H1 (cell line): ENCODE data around the gene DIAPH2. TPM values are rescaled to one million over a fixed set of nuclear protein-coding genes. Genes with fewer than 3 reads are reported as not detected.

Experiments used
- ATF2 ChIP-seq: IDR thresholded peaks from 2 replicates; pipeline ENCODE4 v1.6.1; 2012; ENCODE audit warnings: low read length, inconsistent platforms
- BACH1 ChIP-seq: IDR thresholded peaks from 2 replicates; pipeline ENCODE4 v1.6.1; 2012; ENCODE audit warnings: low read length, improper control_type of control experiment
- BRCA1 ChIP-seq: IDR thresholded peaks from 2 replicates; pipeline ENCODE4 v1.6.1; 2012; ENCODE audit warnings: low read depth, low read length, improper control_type of control experiment
- CHD7 ChIP-seq: fragments of 300-600 bp; sonication (generic); IDR thresholded peaks from 2 replicates; pipeline ENCODE4 v1.7.1; 2012; ENCODE audit warnings: low read length, moderate library complexity, mild to moderate bottlenecking, inconsistent platforms; ENCODE audit not compliant: insufficient replicate concordance
- POLR2A ChIP-seq, 2 experiments: IDR thresholded peaks; 1 replicate in 1 of 2; 2 replicates in 1 of 2; pipeline ENCODE4 v1.6.1; 2011; ENCODE audit warnings: low read depth in 2 of 2, low read length in 2 of 2, mild to moderate bottlenecking in 2 of 2; ENCODE audit errors: control extremely low read depth in 1 of 2
- RAD21 ChIP-seq, 2 experiments: IDR thresholded peaks in 1 of 2; conservative IDR thresholded peaks in 1 of 2; 2 replicates each; pipeline ENCODE4 v1.6.1; 2011; ENCODE audit warnings: low read depth in 2 of 2, low read length in 2 of 2, improper control_type of control experiment in 1 of 2, inconsistent platforms in 1 of 2, mild to moderate bottlenecking in 1 of 2, moderate library complexity in 1 of 2
- SIN3A ChIP-seq, 2 experiments: IDR thresholded peaks in 1 of 2; conservative IDR thresholded peaks in 1 of 2; 2 replicates each; pipeline ENCODE4 v1.6.1; 2011 to 2012; ENCODE audit warnings: low read length in 2 of 2, improper control_type of control experiment in 1 of 2, low read depth in 1 of 2, mild to moderate bottlenecking in 1 of 2
- TCF12 ChIP-seq: IDR thresholded peaks from 2 replicates; pipeline ENCODE4 v1.6.1; 2011; ENCODE audit warnings: low read depth, mild to moderate bottlenecking, low read length
- polyA plus RNA-seq, 7 experiments: library from polyadenylated mRNA; depleted of rRNA in 3 of 7; stranded (reverse) in 5 of 7; unstranded in 2 of 7; fragments of >200 nt in 5 of 7; fragments of 200-250 nt in 2 of 7; gene quantifications; 1 replicate in 5 of 7; 2 replicates in 1 of 7; 4 replicates in 1 of 7; pipeline versions ENCODE4 v1.2.1 to v1.2.3, GENCODE V29; 2011 to 2013; ENCODE audit warnings: missing spikeins in 2 of 7, mixed read lengths in 2 of 7
- total RNA-seq: library from RNA; stranded (reverse); fragmentation: NEBNext Ultra II Directional; extraction: Animal tissue kit (Norgen Biotek cat#: 25700); gene quantifications from 2 replicates; pipeline ENCODE4 v1.2.1, GENCODE V29; 2021

The DIAPH2 gene
- total and polyA plus RNA-seq, 2 of the 8 experiments (the other 6 are each of a cell fraction or from before 2014, with no cell fraction given): 4.4 to 24.3 TPM

- TF ChIP-seq CHD7: no peak
- no peak for TF ChIP-seq TCF12
- no peak for TF ChIP-seq ATF2
- no peak for TF ChIP-seq POLR2A (IDR thresholded peaks at IDR 0.05; ENCODE audit: control extremely low read depth in 1 of 2, low read depth in 2 of 2, low read length in 2 of 2)
- TF ChIP-seq RAD21 (IDR thresholded peaks at IDR 0.05 in 1 of 2, conservative IDR thresholded peaks at IDR 0.05 in 1 of 2; ENCODE audit: low read depth in 2 of 2, low read length in 2 of 2): no peak
- TF ChIP-seq BRCA1: no peak
- TF ChIP-seq BACH1: no peak
- TF ChIP-seq SIN3A (conservative IDR thresholded peaks at IDR 0.05 in 1 of 2, IDR thresholded peaks at IDR 0.05 in 1 of 2; ENCODE audit: low read depth in 1 of 2, low read length in 2 of 2): no peak
These were observed 34.6 kb upstream of the DIAPH2 start (continued) for GRCh38 chrX:96650023-96650422.
